Heart left ventricle (tissue), 13 donors: ENCODE measurements around the gene NFATC2.

ENCODE experiments used
- CTCF ChIP-seq, 12 donors: fragments of 200-600 bp; sonication (generic) in 4 of 12; IDR thresholded peaks; one replicate each; pipeline versions ENCODE4 v1.5.0 to v1.8.0; 2018 to 2022; ENCODE audit warnings: antibody characterized with exemption in 12 of 12, mild to moderate bottlenecking in 5 of 12
- POLR2A ChIP-seq, 2 donors: fragments of 450-650 bp; IDR thresholded peaks; one replicate each; pipeline ENCODE4 v1.6.1; 2017; ENCODE audit warnings: antibody characterized with exemption in 2 of 2, mild to moderate bottlenecking in 2 of 2, moderate library complexity in 2 of 2
- donor health status: ischemic (EF 13 %, LVEDD 7.1; RV severe dilation, severe dysfunction).
- donor health status: DM: no; HTN: yes; CAD: no.
- donor health status: DM: no; HTN: no; CAD: no.
- donor health status: ischemic (EF 25% LVEDD 6.9; RV normal size, moderate dysfunction).
- donor health status: ischemic (EF 25% LVEDD 5.7; RV mildly dilated, moderate dysfunction).
- donor health status: ischemic (EF 35%, LVEDD 5.7; RV mildly dilated, moderate dysfunction).
- donor health status: nonischemic (EF 11% LVEDD 7.7; RV severe dilation, severe dysfunction).
- donor health status: DM: yes; HTN: yes; CAD: no.
- donor health status: PGD.
- donor health status: ischemic (EF 29% LVEDD 5.4; RV normal size, mild dysfunction).
- donor health status: nonischemic (EF 23%, LVEDD 6.1; RV moderate dilation, normal function).

- TF ChIP-seq CTCF (IDR thresholded peaks at IDR 0.05): no peak
- TF ChIP-seq POLR2A (IDR thresholded peaks at IDR 0.05): no peak
Observed at GRCh38 chr20:51523276-51524013, 19.1 kb downstream of the NFATC2 start.
